Ishikawa (cell line): Measurements from ENCODE around the gene RAB34.

Source experiments
- CEBPB ChIP-seq: IDR thresholded peaks from 2 replicates; pipeline ENCODE4 v1.6.1; 2012
- CREB1 ChIP-seq: IDR thresholded peaks from 2 replicates; pipeline ENCODE4 v1.6.1; 2012; ENCODE audit warnings: low read depth
- MAX ChIP-seq: IDR thresholded peaks from 2 replicates; pipeline ENCODE4 v1.6.1; 2012
- NFIC ChIP-seq: IDR thresholded peaks from 2 replicates; pipeline ENCODE4 v1.6.1; 2012
- TAF1 ChIP-seq: IDR thresholded peaks from 2 replicates; pipeline ENCODE4 v1.6.1; 2012; ENCODE audit warnings: low read depth, mild to moderate bottlenecking
- TCF12 ChIP-seq: IDR thresholded peaks from 2 replicates; pipeline ENCODE4 v1.6.1; 2012; ENCODE audit warnings: low read depth
- USF1 ChIP-seq: IDR thresholded peaks from 2 replicates; pipeline ENCODE4 v1.6.1; 2012
- ZBTB7A ChIP-seq: IDR thresholded peaks from 2 replicates; pipeline ENCODE4 v1.6.1; 2012; ENCODE audit warnings: low read depth
- TF ChIP-seq, protein P1 (sequence below): IDR thresholded peaks from 2 replicates; pipeline ENCODE4 v1.6.1; 2012; ENCODE audit warnings: low read depth, mild to moderate bottlenecking

DNA sequence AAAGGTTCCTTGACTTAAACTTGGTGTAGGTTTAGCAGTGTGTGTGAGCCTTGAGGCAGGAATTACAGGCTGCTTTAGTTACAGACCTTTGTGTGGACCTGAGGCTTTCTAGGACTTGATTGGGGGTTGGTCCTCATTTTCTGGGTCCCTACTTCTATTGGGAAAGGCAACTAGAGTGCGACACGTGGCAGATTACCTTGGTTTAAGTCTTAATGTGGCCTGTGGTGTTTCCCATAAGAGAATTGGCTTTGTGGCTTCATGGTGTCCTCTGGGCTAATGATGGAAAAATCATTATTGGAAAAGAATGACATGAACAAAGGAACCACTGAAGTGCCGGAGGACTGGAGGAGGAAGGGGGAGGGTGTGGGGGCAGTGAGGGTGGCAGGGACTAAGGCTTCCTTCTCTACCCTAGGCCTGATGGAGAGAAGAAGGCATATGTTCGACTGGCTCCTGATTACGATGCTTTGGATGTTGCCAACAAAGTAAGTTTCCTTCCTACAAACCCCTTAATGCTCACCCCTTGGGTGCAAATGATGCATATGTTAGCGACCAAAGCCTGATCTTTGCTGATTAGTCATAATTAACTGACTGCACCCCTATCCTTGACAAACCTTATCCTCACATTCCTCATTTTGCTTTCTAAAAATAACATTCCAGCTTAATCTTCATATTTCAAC is 5.6 kb upstream of the RAB34 start:
- TF ChIP-seq TAF1 = no peak
- no peak for TF ChIP-seq USF1
- TF ChIP-seq, protein P1, sequence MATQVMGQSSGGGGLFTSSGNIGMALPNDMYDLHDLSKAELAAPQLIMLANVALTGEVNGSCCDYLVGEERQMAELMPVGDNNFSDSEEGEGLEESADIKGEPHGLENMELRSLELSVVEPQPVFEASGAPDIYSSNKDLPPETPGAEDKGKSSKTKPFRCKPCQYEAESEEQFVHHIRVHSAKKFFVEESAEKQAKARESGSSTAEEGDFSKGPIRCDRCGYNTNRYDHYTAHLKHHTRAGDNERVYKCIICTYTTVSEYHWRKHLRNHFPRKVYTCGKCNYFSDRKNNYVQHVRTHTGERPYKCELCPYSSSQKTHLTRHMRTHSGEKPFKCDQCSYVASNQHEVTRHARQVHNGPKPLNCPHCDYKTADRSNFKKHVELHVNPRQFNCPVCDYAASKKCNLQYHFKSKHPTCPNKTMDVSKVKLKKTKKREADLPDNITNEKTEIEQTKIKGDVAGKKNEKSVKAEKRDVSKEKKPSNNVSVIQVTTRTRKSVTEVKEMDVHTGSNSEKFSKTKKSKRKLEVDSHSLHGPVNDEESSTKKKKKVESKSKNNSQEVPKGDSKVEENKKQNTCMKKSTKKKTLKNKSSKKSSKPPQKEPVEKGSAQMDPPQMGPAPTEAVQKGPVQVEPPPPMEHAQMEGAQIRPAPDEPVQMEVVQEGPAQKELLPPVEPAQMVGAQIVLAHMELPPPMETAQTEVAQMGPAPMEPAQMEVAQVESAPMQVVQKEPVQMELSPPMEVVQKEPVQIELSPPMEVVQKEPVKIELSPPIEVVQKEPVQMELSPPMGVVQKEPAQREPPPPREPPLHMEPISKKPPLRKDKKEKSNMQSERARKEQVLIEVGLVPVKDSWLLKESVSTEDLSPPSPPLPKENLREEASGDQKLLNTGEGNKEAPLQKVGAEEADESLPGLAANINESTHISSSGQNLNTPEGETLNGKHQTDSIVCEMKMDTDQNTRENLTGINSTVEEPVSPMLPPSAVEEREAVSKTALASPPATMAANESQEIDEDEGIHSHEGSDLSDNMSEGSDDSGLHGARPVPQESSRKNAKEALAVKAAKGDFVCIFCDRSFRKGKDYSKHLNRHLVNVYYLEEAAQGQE = no peak
- no peak for TF ChIP-seq MAX
- TF ChIP-seq TCF12 = no peak
- no peak for TF ChIP-seq CREB1
- TF ChIP-seq ZBTB7A = no peak
- TF ChIP-seq NFIC = no peak
- TF ChIP-seq CEBPB = no peak
